Measurements from ENCODE around the gene NEGR1.

- TF ChIP-seq CTCF (IDR thresholded peaks at IDR 0.05) (no peak), POLR2A (IDR thresholded peaks at IDR 0.05) (no peak)
Measured at GRCh38 chr1:71656902-71657301, 625.4 kb downstream of the NEGR1 start.

All from thyroid gland (tissue), 4 donors.